Limb (tissue), 2 donors: ENCODE results near the gene RHOBTB3.

Source experiments
- DNase-seq, 2 donors: peaks; one replicate each; pipeline ENCODE4 v3.0.0-alpha.2; 2016; ENCODE audit errors: extremely low spot score in 2 of 2

Gene RHOBTB3

GRCh38 chr5:95763941-95764340 is 32.8 kb downstream of the RHOBTB3 start:
- DNase-seq, result no peak

GRCh38 chr5:95768731-95769130 is 37.6 kb downstream of the RHOBTB3 start:
- DNase-seq, result no peak

GRCh38 chr5:95770830-95771708 is 39.9 kb downstream of the RHOBTB3 start:
- no peak for DNase-seq

- no peak for DNase-seq
Observed at GRCh38 chr5:95771892-95772291, 40.8 kb downstream of the RHOBTB3 start.

- DNase-seq, result no peak
Observed at GRCh38 chr5:95773335-95774059, 42.4 kb downstream of the RHOBTB3 start.

GRCh38 chr5:95777441-95777840 is 46.3 kb downstream of the RHOBTB3 start:
- DNase-seq, result no peak

- no peak for DNase-seq
Observed at GRCh38 chr5:95778713-95779436, 47.7 kb downstream of the RHOBTB3 start.

- no peak for DNase-seq
Observed at GRCh38 chr5:95779611-95780010, 48.5 kb downstream of the RHOBTB3 start.

GRCh38 chr5:95780597-95780996 is 49.5 kb downstream of the RHOBTB3 start:
- no peak for DNase-seq

- DNase-seq, result peak; percentile 58 to 72
Observed at GRCh38 chr5:95781101-95781583, 50.0 kb downstream of the RHOBTB3 start.

- DNase-seq, result no peak
Observed at GRCh38 chr5:95782181-95782580, 51.0 kb downstream of the RHOBTB3 start.

- DNase-seq, result no peak
Observed at GRCh38 chr5:95783661-95784060, 52.5 kb downstream of the RHOBTB3 start.

- no peak for DNase-seq
Observed at GRCh38 chr5:95784514-95785302, 53.6 kb downstream of the RHOBTB3 start.

GRCh38 chr5:95786821-95787418 is 55.8 kb downstream of the RHOBTB3 start:
- DNase-seq, result no peak

- DNase-seq, result no peak
Observed at GRCh38 chr5:95788493-95788892, 57.4 kb downstream of the RHOBTB3 start.

GRCh38 chr5:95791751-95792150 is 60.6 kb downstream of the RHOBTB3 start:
- DNase-seq, result no peak

- no peak for DNase-seq
Observed at GRCh38 chr5:95794070-95794516, 63.0 kb downstream of the RHOBTB3 start.

GRCh38 chr5:95797301-95797700 is 66.2 kb downstream of the RHOBTB3 start:
- DNase-seq, result no peak

- DNase-seq, result no peak
Observed at GRCh38 chr5:95798048-95798447, 66.9 kb downstream of the RHOBTB3 start.

- DNase-seq, result no peak
Observed at GRCh38 chr5:95798545-95798944, 67.4 kb downstream of the RHOBTB3 start.
